Neural crest cell (in vitro differentiated cells): Measurements from ENCODE around the gene GABRD. TPM values are rescaled to one million over a fixed set of nuclear protein-coding genes. Genes with fewer than 3 reads are reported as not detected.

Experiments used
- DNase-seq: peaks from one replicate; pipeline ENCODE4 v3.0.0; 2021; ENCODE audit warnings: low read depth, mixed read lengths, low spot score
- H3K27ac Mint-ChIP-seq: one replicate; pipeline ENCODE4 v1.8.0; 2021; ENCODE audit warnings: mild to moderate bottlenecking, mixed read lengths; ENCODE audit not compliant: unreplicated experiment
- H3K27me3 Mint-ChIP-seq: 2 replicates; pipeline ENCODE4 v1.8.0; 2021; ENCODE audit warnings: low read depth, mild to moderate bottlenecking, mixed read lengths
- H3K36me3 Mint-ChIP-seq: 2 replicates; pipeline ENCODE4 v1.8.0; 2021; ENCODE audit warnings: low read depth, mild to moderate bottlenecking, mixed read lengths
- H3K4me1 Mint-ChIP-seq: 2 replicates; pipeline ENCODE4 v1.8.0; 2021; ENCODE audit warnings: mixed read lengths
- H3K4me3 Mint-ChIP-seq: one replicate; pipeline ENCODE4 v1.8.0; 2021; ENCODE audit warnings: mild to moderate bottlenecking, mixed read lengths
- H3K9me3 Mint-ChIP-seq: 2 replicates; pipeline ENCODE4 v1.8.0; 2021; ENCODE audit warnings: mixed read lengths
- CTCF ChIP-seq: fragments of 200-600 bp; sonication (generic); conservative IDR thresholded peaks from 2 replicates; pipeline ENCODE4 v1.5.0; 2021; ENCODE audit warnings: antibody characterized with exemption, mild to moderate bottlenecking
- total RNA-seq: library from RNA; stranded (reverse); gene quantifications from 2 replicates; pipeline ENCODE4 v1.2.1, GENCODE V29; 2021

The GABRD gene
- total RNA-seq, 1 donor from 2014 or later = 0.54 TPM

- Mint-ChIP-seq H3K9me3 (no peaks in the 10 kb centered on the region), H3K4me1 (peaks cover 4% of the 10 kb centered on the region), H3K36me3 (no peaks in the 10 kb centered on the region), H3K27ac (no peak overlapping the region), H3K4me3 (no peak overlapping the region), H3K27me3 (peaks cover 45% of the 10 kb centered on the region)
- DNase-seq = no peak
- no peak for TF ChIP-seq CTCF
Observed at GRCh38 chr1:2054560-2054959, 35.4 kb downstream of the GABRD start.

- H3K4me3 Mint-ChIP-seq = no peak overlapping the region
- no peak for DNase-seq
- H3K9me3 Mint-ChIP-seq = no peaks in the 10 kb centered on the region
- no peak overlapping the region for H3K27ac Mint-ChIP-seq
- peaks cover 36% of the 10 kb centered on the region for H3K27me3 Mint-ChIP-seq
- no peak for TF ChIP-seq CTCF
- H3K36me3 Mint-ChIP-seq = no peaks in the 10 kb centered on the region
- H3K4me1 Mint-ChIP-seq = peaks cover 5% of the 10 kb centered on the region
Observed at GRCh38 chr1:2055911-2056575, 36.9 kb downstream of the GABRD start.

GRCh38 chr1:2056955-2057590 lies 37.9 kb downstream of the GABRD start:
- no peak overlapping the region for H3K4me3 Mint-ChIP-seq
- peaks cover 26% of the 10 kb centered on the region for H3K27me3 Mint-ChIP-seq
- H3K9me3 Mint-ChIP-seq = no peaks in the 10 kb centered on the region
- no peak for DNase-seq
- H3K4me1 Mint-ChIP-seq = peaks cover 5% of the 10 kb centered on the region
- H3K36me3 Mint-ChIP-seq = no peaks in the 10 kb centered on the region
- TF ChIP-seq CTCF = no peak
- H3K27ac Mint-ChIP-seq = no peak overlapping the region

GRCh38 chr1:2059290-2059953 lies 40.3 kb downstream of the GABRD start:
- Mint-ChIP-seq H3K27me3 (peaks cover 4% of the 10 kb centered on the region), H3K27ac (peak overlapping the region; percentile 57), H3K4me1 (peaks cover 5% of the 10 kb centered on the region), H3K9me3 (no peaks in the 10 kb centered on the region), H3K36me3 (no peaks in the 10 kb centered on the region), H3K4me3 (no peak overlapping the region)
- no peak for TF ChIP-seq CTCF
- DNase-seq = no peak

GRCh38 chr1:2060072-2060471 lies 40.9 kb downstream of the GABRD start:
- H3K9me3 Mint-ChIP-seq = peaks cover 2% of the 10 kb centered on the region
- H3K4me1 Mint-ChIP-seq = peaks cover 5% of the 10 kb centered on the region
- no peak for TF ChIP-seq CTCF
- DNase-seq = no peak
- H3K27ac Mint-ChIP-seq = peak overlapping the region; percentile 57
- H3K36me3 Mint-ChIP-seq = no peaks in the 10 kb centered on the region
- no peak overlapping the region for H3K4me3 Mint-ChIP-seq
- H3K27me3 Mint-ChIP-seq = peaks cover 3% of the 10 kb centered on the region
